ENCODE data around the gene NHERF1. TPM values are rescaled to one million over a fixed set of nuclear protein-coding genes. Genes with fewer than 3 reads are reported as not detected.

The NHERF1 gene
- total RNA-seq, 1 experiment from 2014 or later = 218 TPM

DNA sequence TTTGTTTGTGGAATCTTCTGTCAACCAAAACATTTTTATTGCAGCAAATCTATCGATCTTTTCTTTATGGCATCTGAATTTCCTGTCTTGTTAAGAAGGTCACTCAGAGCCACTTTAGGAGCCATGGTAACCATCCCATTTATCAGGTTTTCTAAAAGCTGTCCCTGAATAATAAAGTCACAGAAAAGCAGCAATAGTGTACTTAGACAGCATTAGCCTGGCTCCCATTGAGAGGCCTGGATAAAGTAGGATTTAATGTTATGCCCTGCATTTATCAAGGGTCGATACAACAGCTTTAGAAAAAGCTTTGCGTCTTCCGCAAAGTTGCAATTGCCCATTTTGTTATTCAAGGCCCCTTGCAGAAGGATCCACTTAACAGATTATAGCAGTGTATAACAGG lies 25.6 kb upstream of the NHERF1 start:
- Histone ChIP-seq H3K27me3 (replicated peaks; ENCODE audit: control insufficient read depth, insufficient read depth, low read length) (no peaks in the 10 kb centered on the region), H3K9me3 (0 out of 2 replicates have a peak, but pooled peaks cover 1% of the 10 kb centered on the region), H3K36me3 (ENCODE audit: control insufficient read depth, insufficient read depth, low read length) (no peaks in the 10 kb centered on the region), H3K4me1 (peaks cover 8% of the 10 kb centered on the region; the same call in 1 of the 2 replicates), H3K4me3 (ENCODE audit: low read depth, low read length) (no peak overlapping the region)
- no peak overlapping the region for H3K4me3 Mint-ChIP-seq (ENCODE audit: unreplicated experiment)
- peaks cover 6% of the 10 kb centered on the region for H3K4me1 Mint-ChIP-seq (ENCODE audit: low read depth, unreplicated experiment)
- H3K27me3 Mint-ChIP-seq (ENCODE audit: insufficient read depth, unreplicated experiment) = no peaks in the 10 kb centered on the region
- DNase-seq = no peak
- H3K27ac Mint-ChIP-seq (ENCODE audit: unreplicated experiment) = no peak overlapping the region
- ChIA-PET CTCF (interaction anchor here (1.0 kb wide), 1 partner anchor 14 kb away, joined by 5 read pairs; the partner anchor contains the start of gene RAB37), POLR2A (no interaction called here)
- TF ChIP-seq, protein P1, sequence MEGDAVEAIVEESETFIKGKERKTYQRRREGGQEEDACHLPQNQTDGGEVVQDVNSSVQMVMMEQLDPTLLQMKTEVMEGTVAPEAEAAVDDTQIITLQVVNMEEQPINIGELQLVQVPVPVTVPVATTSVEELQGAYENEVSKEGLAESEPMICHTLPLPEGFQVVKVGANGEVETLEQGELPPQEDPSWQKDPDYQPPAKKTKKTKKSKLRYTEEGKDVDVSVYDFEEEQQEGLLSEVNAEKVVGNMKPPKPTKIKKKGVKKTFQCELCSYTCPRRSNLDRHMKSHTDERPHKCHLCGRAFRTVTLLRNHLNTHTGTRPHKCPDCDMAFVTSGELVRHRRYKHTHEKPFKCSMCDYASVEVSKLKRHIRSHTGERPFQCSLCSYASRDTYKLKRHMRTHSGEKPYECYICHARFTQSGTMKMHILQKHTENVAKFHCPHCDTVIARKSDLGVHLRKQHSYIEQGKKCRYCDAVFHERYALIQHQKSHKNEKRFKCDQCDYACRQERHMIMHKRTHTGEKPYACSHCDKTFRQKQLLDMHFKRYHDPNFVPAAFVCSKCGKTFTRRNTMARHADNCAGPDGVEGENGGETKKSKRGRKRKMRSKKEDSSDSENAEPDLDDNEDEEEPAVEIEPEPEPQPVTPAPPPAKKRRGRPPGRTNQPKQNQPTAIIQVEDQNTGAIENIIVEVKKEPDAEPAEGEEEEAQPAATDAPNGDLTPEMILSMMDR (IDR thresholded peaks at IDR 0.05; ENCODE audit: insufficient read depth in 1 of 2, low read depth in 1 of 2, low read length in 1 of 2, severe bottlenecking in 1 of 2, unreplicated experiment in 1 of 2) = no peak
- intact Hi-C loops (cut with micrococcal nuclease; ENCODE audit: unreplicated experiment) = no loop called here
- H3K9me3 Mint-ChIP-seq (ENCODE audit: unreplicated experiment) = no peaks in the 10 kb centered on the region
- H3K36me3 Mint-ChIP-seq (ENCODE audit: insufficient read depth, unreplicated experiment) = no peaks in the 10 kb centered on the region
- no TSS peak for BruUV-seq (replicated peaks)

DNA sequence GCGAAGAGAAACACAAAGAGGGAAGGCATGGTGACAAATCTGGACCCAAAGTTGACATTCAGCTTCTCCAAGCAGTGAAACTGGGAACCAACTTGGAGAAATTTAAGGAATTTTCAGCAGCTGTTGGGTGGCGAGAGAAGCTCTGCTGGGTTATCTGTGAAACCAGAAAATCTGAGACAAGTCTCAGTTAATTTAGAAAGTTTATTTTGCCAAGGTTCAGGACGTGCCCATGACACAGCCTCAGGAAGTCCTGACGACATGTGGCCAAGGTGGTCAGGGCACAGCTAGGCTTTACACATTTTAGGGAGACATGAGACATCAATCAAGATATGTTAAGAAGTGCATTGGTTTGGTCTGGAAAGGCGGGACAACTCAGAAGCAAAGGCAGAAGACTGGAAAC lies 24.5 kb upstream of the NHERF1 start:
- CTCF ChIA-PET = no interaction called here
- no peaks in the 10 kb centered on the region for H3K27me3 ChIP-seq (replicated peaks; ENCODE audit: control insufficient read depth, insufficient read depth, low read length)
- BruUV-seq (replicated peaks) = no TSS peak

DNA sequence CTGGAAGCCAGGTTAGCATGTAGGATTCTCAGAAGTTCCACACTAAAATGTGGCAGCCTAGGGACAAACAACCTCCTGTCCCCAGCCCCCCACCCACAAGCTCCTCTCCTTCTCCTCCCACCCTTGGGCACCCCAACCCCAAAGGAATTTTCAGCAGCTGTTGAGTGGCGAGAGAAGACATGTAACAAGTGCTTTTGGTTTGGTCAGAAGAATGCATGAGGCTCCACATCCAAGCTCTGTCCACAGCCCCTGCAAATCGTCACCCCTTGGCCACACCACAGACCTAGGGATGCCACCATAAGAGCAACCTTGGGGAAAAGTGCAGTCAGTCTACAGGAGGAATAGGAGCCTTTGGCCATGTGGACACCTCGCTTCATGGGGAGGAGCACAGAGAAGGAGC lies 23.3 kb upstream of the NHERF1 start:
- no peaks in the 10 kb centered on the region for H3K36me3 Mint-ChIP-seq (ENCODE audit: insufficient read depth, unreplicated experiment)
- Histone ChIP-seq H3K4me3 (ENCODE audit: low read depth, low read length) (no peak overlapping the region), H3K27me3 (replicated peaks; ENCODE audit: control insufficient read depth, insufficient read depth, low read length) (no peaks in the 10 kb centered on the region), H3K4me1 (peaks cover under 1% of the 10 kb centered on the region; the same call in 1 of the 2 replicates), H3K36me3 (ENCODE audit: control insufficient read depth, insufficient read depth, low read length) (no peaks in the 10 kb centered on the region), H3K9me3 (0 out of 2 replicates have a peak, but pooled peaks cover 3% of the 10 kb centered on the region)
- no peak for DNase-seq
- POLR2A ChIA-PET = no interaction called here
- no TSS peak for BruUV-seq (replicated peaks)
- no peaks in the 10 kb centered on the region for H3K9me3 Mint-ChIP-seq (ENCODE audit: unreplicated experiment)
- CTCF ChIA-PET = interaction anchor here (0.6 to 1.0 kb wide), 2 partner anchors 11 to 12 kb away, joined by 5 read pairs; partner anchors contain the start of gene RAB37
- TF ChIP-seq, protein P1 (IDR thresholded peaks at IDR 0.05; ENCODE audit: insufficient read depth in 1 of 2, low read depth in 1 of 2, low read length in 1 of 2, severe bottlenecking in 1 of 2, unreplicated experiment in 1 of 2) = no peak
- H3K27me3 Mint-ChIP-seq (ENCODE audit: insufficient read depth, unreplicated experiment) = no peaks in the 10 kb centered on the region
- H3K27ac Mint-ChIP-seq (ENCODE audit: unreplicated experiment) = no peak overlapping the region
- no peak overlapping the region for H3K4me3 Mint-ChIP-seq (ENCODE audit: unreplicated experiment)
- peaks cover 6% of the 10 kb centered on the region for H3K4me1 Mint-ChIP-seq (ENCODE audit: low read depth, unreplicated experiment)
- intact Hi-C loops (cut with micrococcal nuclease; ENCODE audit: unreplicated experiment) = no loop called here

More for the DNA sequence above, 24.5 kb upstream of the NHERF1 start:
- no peaks in the 10 kb centered on the region for H3K36me3 ChIP-seq (ENCODE audit: control insufficient read depth, insufficient read depth, low read length)
- TF ChIP-seq, protein P1 (IDR thresholded peaks at IDR 0.05; ENCODE audit: insufficient read depth in 1 of 2, low read depth in 1 of 2, low read length in 1 of 2, severe bottlenecking in 1 of 2, unreplicated experiment in 1 of 2) = no peak
- H3K27ac Mint-ChIP-seq (ENCODE audit: unreplicated experiment) = no peak overlapping the region
- H3K4me1 Mint-ChIP-seq (ENCODE audit: low read depth, unreplicated experiment) = peaks cover 6% of the 10 kb centered on the region
- intact Hi-C loops (cut with micrococcal nuclease; ENCODE audit: unreplicated experiment) = no loop called here
- H3K9me3 ChIP-seq = 0 out of 2 replicates have a peak, but pooled peaks cover 3% of the 10 kb centered on the region
- no peaks in the 10 kb centered on the region for H3K36me3 Mint-ChIP-seq (ENCODE audit: insufficient read depth, unreplicated experiment)
- no peaks in the 10 kb centered on the region for H3K27me3 Mint-ChIP-seq (ENCODE audit: insufficient read depth, unreplicated experiment)
- H3K4me3 ChIP-seq (ENCODE audit: low read depth, low read length) = no peak overlapping the region
- POLR2A ChIA-PET = no interaction called here
- H3K9me3 Mint-ChIP-seq (ENCODE audit: unreplicated experiment) = no peaks in the 10 kb centered on the region
- H3K4me1 ChIP-seq = peaks cover 8% of the 10 kb centered on the region; the same call in 1 of the 2 replicates
- no peak for DNase-seq
- no peak overlapping the region for H3K4me3 Mint-ChIP-seq (ENCODE audit: unreplicated experiment)
